OCI-LY3 (cell line): ENCODE results near the gene ST3GAL5.

Experiments
- CTCF ChIP-seq: fragments of 200-600, 300-600 bp; sonication (generic); IDR thresholded peaks from 2 replicates; pipeline ENCODE4 v1.5.1; 2014; ENCODE audit warnings: antibody characterized with exemption, low read length, low read depth
- EZH2phosphoT487 ChIP-seq: fragments of 200-600 bp; shearing (Covaris generic); IDR thresholded peaks from 2 replicates; pipeline ENCODE4 v1.6.1; 2018; ENCODE audit warnings: antibody characterized with exemption, mixed run types, low read depth

- no peak for TF ChIP-seq CTCF
- no peak for TF ChIP-seq EZH2phosphoT487
These were observed 13.3 kb downstream of the ST3GAL5 start for GRCh38 chr2:85875350-85876050.
